Adrenal gland (tissue), 5 donors: ENCODE data around the gene TCF12.

Source experiments
- POLR2A ChIP-seq, 2 donors: fragments of 450-650 bp; IDR thresholded peaks; one replicate each; pipeline ENCODE4 v1.6.1; 2017; ENCODE audit warnings: antibody characterized with exemption in 2 of 2, mild to moderate bottlenecking in 2 of 2, moderate library complexity in 1 of 2
- TF ChIP-seq, protein P1 (sequence below), 6 experiments: fragments of 450-650 bp in 4 of 6; fragments of 200-600 bp in 2 of 6; sonication (generic) in 1 of 6; IDR thresholded peaks; 1 replicate in 5 of 6; 2 replicates in 1 of 6; pipeline versions ENCODE4 v1.5.1 to v1.8.0; 2016 to 2021; ENCODE audit warnings: antibody characterized with exemption in 6 of 6, mild to moderate bottlenecking in 2 of 6, moderate library complexity in 1 of 6
- donor health status: DM: no; HTN: no; CAD: no.

- TF ChIP-seq POLR2A (IDR thresholded peaks at IDR 0.05): no peak
- TF ChIP-seq, protein P1, sequence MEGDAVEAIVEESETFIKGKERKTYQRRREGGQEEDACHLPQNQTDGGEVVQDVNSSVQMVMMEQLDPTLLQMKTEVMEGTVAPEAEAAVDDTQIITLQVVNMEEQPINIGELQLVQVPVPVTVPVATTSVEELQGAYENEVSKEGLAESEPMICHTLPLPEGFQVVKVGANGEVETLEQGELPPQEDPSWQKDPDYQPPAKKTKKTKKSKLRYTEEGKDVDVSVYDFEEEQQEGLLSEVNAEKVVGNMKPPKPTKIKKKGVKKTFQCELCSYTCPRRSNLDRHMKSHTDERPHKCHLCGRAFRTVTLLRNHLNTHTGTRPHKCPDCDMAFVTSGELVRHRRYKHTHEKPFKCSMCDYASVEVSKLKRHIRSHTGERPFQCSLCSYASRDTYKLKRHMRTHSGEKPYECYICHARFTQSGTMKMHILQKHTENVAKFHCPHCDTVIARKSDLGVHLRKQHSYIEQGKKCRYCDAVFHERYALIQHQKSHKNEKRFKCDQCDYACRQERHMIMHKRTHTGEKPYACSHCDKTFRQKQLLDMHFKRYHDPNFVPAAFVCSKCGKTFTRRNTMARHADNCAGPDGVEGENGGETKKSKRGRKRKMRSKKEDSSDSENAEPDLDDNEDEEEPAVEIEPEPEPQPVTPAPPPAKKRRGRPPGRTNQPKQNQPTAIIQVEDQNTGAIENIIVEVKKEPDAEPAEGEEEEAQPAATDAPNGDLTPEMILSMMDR (IDR thresholded peaks at IDR 0.05): no peak
Measured at GRCh38 chr15:57253500-57253899, 335.1 kb downstream of the TCF12 start.
